Activated naive CD4-positive, alpha-beta T cell treated with anti-CD3 and anti-CD28 coated beads for 36 hours (primary cell): Measurements from ENCODE around the gene CFAP100. TPM values are rescaled to one million over a fixed set of nuclear protein-coding genes. Genes with fewer than 3 reads are reported as not detected.

ENCODE experiments used
- CTCF ChIA-PET: fragments of 350-600 bp; sonication (Branson Sonifier 250); formaldehyde crosslinking; loops from one replicate; lab custom pipeline; 2021; ENCODE audit warnings: antibody characterized with exemption; lab: Charles Lee
- DNase-seq: peaks from one replicate; pipeline ENCODE4 v3.0.0-alpha.2; 2020
- H3K27ac Mint-ChIP-seq: one replicate; pipeline ENCODE4 v1.8.0; 2021; ENCODE audit warnings: mild to moderate bottlenecking, mixed read lengths
- H3K27me3 Mint-ChIP-seq: one replicate; pipeline ENCODE4 v1.8.0; 2021; ENCODE audit warnings: low read depth, mixed read lengths
- H3K36me3 Mint-ChIP-seq: one replicate; pipeline ENCODE4 v1.8.0; 2021; ENCODE audit warnings: low read depth, mixed read lengths
- H3K4me1 Mint-ChIP-seq: one replicate; pipeline ENCODE4 v1.8.0; 2021; ENCODE audit warnings: low read depth, mixed read lengths
- H3K4me3 Mint-ChIP-seq: one replicate; pipeline ENCODE4 v1.8.0; 2021; ENCODE audit warnings: mild to moderate bottlenecking, moderate library complexity, mixed read lengths
- H3K9me3 Mint-ChIP-seq: one replicate; pipeline ENCODE4 v1.8.0; 2021; ENCODE audit warnings: mixed read lengths
- intact Hi-C: fragments of 100-400 bp; cut with micrococcal nuclease; formaldehyde crosslinking; loops from one replicate; pipeline ENCODE4 v1.15.1; 2023
- total RNA-seq, 2 experiments: library from RNA; stranded (reverse); gene quantifications; one replicate each; pipeline ENCODE4 v1.2.3, GENCODE V29; 2021

Gene CFAP100
- total RNA-seq, 2 experiments from 2014 or later, result not detected

GRCh38 chr3:126424039-126424717, 29.5 kb downstream of the CFAP100 start:
- CTCF ChIA-PET, result no interaction called here
- Mint-ChIP-seq H3K27ac (no peak overlapping the region), H3K9me3 (peaks cover 13% of the 10 kb centered on the region), H3K4me1 (no peaks in the 10 kb centered on the region), H3K4me3 (no peak overlapping the region), H3K27me3 (no peaks in the 10 kb centered on the region), H3K36me3 (peaks cover 15% of the 10 kb centered on the region)
- no peak for DNase-seq
- intact Hi-C loops, result no loop called here

GRCh38 chr3:126424751-126425150, 30.0 kb downstream of the CFAP100 start:
- DNase-seq, result no peak
- intact Hi-C loops, result no loop called here
- Mint-ChIP-seq H3K9me3 (peaks cover 13% of the 10 kb centered on the region), H3K27ac (no peak overlapping the region), H3K36me3 (peaks cover 15% of the 10 kb centered on the region), H3K4me3 (no peak overlapping the region), H3K4me1 (no peaks in the 10 kb centered on the region), H3K27me3 (no peaks in the 10 kb centered on the region)
- CTCF ChIA-PET, result no interaction called here

- peaks cover 4% of the 10 kb centered on the region for H3K4me1 Mint-ChIP-seq
- CTCF ChIA-PET, result interaction anchor here (0.6 kb wide), 1 partner anchor 1477 kb away, joined by 3 read pairs; no protein-coding TSS in a partner anchor
- peaks cover 6% of the 10 kb centered on the region for H3K9me3 Mint-ChIP-seq
- H3K27me3 Mint-ChIP-seq, result no peaks in the 10 kb centered on the region
- intact Hi-C loops, result no loop called here
- H3K27ac Mint-ChIP-seq, result no peak overlapping the region
- DNase-seq, result peak; percentile 30
- H3K4me3 Mint-ChIP-seq, result no peak overlapping the region
- H3K36me3 Mint-ChIP-seq, result peaks cover 22% of the 10 kb centered on the region
Observed at GRCh38 chr3:126431103-126431534, 36.4 kb downstream of the CFAP100 start.

GRCh38 chr3:126432361-126433104, 37.8 kb downstream of the CFAP100 start:
- H3K27ac Mint-ChIP-seq, result no peak overlapping the region
- H3K9me3 Mint-ChIP-seq, result no peaks in the 10 kb centered on the region
- peaks cover 26% of the 10 kb centered on the region for H3K36me3 Mint-ChIP-seq

GRCh38 chr3:126433105-126433430, 38.4 kb downstream of the CFAP100 start:
- Mint-ChIP-seq H3K27me3 (no peaks in the 10 kb centered on the region), H3K9me3 (no peaks in the 10 kb centered on the region), H3K4me1 (peaks cover 4% of the 10 kb centered on the region), H3K4me3 (no peak overlapping the region), H3K36me3 (peaks cover 22% of the 10 kb centered on the region), H3K27ac (no peak overlapping the region)
- intact Hi-C loops, result no loop called here
- no peak for DNase-seq
- CTCF ChIA-PET, result no interaction called here

More at GRCh38 chr3:126432361-126433104, 37.8 kb downstream of the CFAP100 start:
- CTCF ChIA-PET, result no interaction called here
- H3K4me3 Mint-ChIP-seq, result no peak overlapping the region
- intact Hi-C loops, result no loop called here
- peaks cover 4% of the 10 kb centered on the region for H3K4me1 Mint-ChIP-seq
- no peak for DNase-seq
- no peaks in the 10 kb centered on the region for H3K27me3 Mint-ChIP-seq

- CTCF ChIA-PET, result no interaction called here
- no peak for DNase-seq
- Mint-ChIP-seq H3K27ac (no peak overlapping the region), H3K9me3 (no peaks in the 10 kb centered on the region), H3K36me3 (peaks cover 23% of the 10 kb centered on the region), H3K4me3 (no peak overlapping the region), H3K27me3 (no peaks in the 10 kb centered on the region), H3K4me1 (peaks cover 4% of the 10 kb centered on the region)
- intact Hi-C loops, result no loop called here
Observed at GRCh38 chr3:126433496-126434263, 39.0 kb downstream of the CFAP100 start.

- H3K4me3 Mint-ChIP-seq, result no peak overlapping the region
- CTCF ChIA-PET, result no interaction called here
- intact Hi-C loops, result no loop called here
- peaks cover 27% of the 10 kb centered on the region for H3K36me3 Mint-ChIP-seq
- no peak overlapping the region for H3K27ac Mint-ChIP-seq
- no peaks in the 10 kb centered on the region for H3K27me3 Mint-ChIP-seq
- no peak for DNase-seq
- H3K9me3 Mint-ChIP-seq, result no peaks in the 10 kb centered on the region
- peaks cover 4% of the 10 kb centered on the region for H3K4me1 Mint-ChIP-seq
Observed at GRCh38 chr3:126434264-126434590, 39.5 kb downstream of the CFAP100 start.

- Mint-ChIP-seq H3K27ac (no peak overlapping the region), H3K9me3 (no peaks in the 10 kb centered on the region), H3K36me3 (peaks cover 27% of the 10 kb centered on the region), H3K4me3 (no peak overlapping the region), H3K4me1 (peaks cover 4% of the 10 kb centered on the region), H3K27me3 (no peaks in the 10 kb centered on the region)
- intact Hi-C loops, result no loop called here
- DNase-seq, result no peak
- CTCF ChIA-PET, result no interaction called here
Observed at GRCh38 chr3:126434931-126435411, 40.3 kb downstream of the CFAP100 start.

- DNase-seq, result no peak
- intact Hi-C loops, result no loop called here
- H3K27ac Mint-ChIP-seq, result no peak overlapping the region
- no peak overlapping the region for H3K4me3 Mint-ChIP-seq
- peaks cover 4% of the 10 kb centered on the region for H3K4me1 Mint-ChIP-seq
- H3K27me3 Mint-ChIP-seq, result no peaks in the 10 kb centered on the region
- no peaks in the 10 kb centered on the region for H3K9me3 Mint-ChIP-seq
- H3K36me3 Mint-ChIP-seq, result peaks cover 27% of the 10 kb centered on the region
- CTCF ChIA-PET, result no interaction called here
Observed at GRCh38 chr3:126435456-126436315, 41.0 kb downstream of the CFAP100 start.

- Mint-ChIP-seq H3K4me3 (no peak overlapping the region), H3K9me3 (no peaks in the 10 kb centered on the region), H3K27me3 (no peaks in the 10 kb centered on the region), H3K27ac (no peak overlapping the region), H3K36me3 (peaks cover 27% of the 10 kb centered on the region), H3K4me1 (peaks cover 4% of the 10 kb centered on the region)
- CTCF ChIA-PET, result interaction anchor here (0.6 kb wide), 1 partner anchor 84 kb away, joined by 5 read pairs; no protein-coding TSS in a partner anchor
- intact Hi-C loops, result no loop called here
- no peak for DNase-seq
Observed at GRCh38 chr3:126436826-126437717, 42.4 kb downstream of the CFAP100 start.

GRCh38 chr3:126438186-126438585, 43.5 kb downstream of the CFAP100 start:
- Mint-ChIP-seq H3K4me1 (no peaks in the 10 kb centered on the region), H3K27ac (no peak overlapping the region), H3K9me3 (no peaks in the 10 kb centered on the region), H3K36me3 (peaks cover 20% of the 10 kb centered on the region), H3K4me3 (no peak overlapping the region), H3K27me3 (no peaks in the 10 kb centered on the region)
- CTCF ChIA-PET, result no interaction called here
- DNase-seq, result no peak
- intact Hi-C loops, result no loop called here
